NCI-H2227 (cell line): ENCODE results near the gene FGF5.
A peak's percentile ranks its signal among the peaks of the same experiment; 100 is the strongest.
"Not testable (repeated sequence)": the region's sequence is repeated elsewhere in the genome, so short reads cannot be mapped to it uniquely, and the experiment has no call there.

Experiments used
- DNase-seq: peaks from one replicate; lab custom pipeline; 2025; ENCODE audit not compliant: unreplicated experiment; lab: John Stamatoyannopoulos, UW

FGF5 gene, protein sequence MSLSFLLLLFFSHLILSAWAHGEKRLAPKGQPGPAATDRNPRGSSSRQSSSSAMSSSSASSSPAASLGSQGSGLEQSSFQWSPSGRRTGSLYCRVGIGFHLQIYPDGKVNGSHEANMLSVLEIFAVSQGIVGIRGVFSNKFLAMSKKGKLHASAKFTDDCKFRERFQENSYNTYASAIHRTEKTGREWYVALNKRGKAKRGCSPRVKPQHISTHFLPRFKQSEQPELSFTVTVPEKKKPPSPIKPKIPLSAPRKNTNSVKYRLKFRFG

DNA sequence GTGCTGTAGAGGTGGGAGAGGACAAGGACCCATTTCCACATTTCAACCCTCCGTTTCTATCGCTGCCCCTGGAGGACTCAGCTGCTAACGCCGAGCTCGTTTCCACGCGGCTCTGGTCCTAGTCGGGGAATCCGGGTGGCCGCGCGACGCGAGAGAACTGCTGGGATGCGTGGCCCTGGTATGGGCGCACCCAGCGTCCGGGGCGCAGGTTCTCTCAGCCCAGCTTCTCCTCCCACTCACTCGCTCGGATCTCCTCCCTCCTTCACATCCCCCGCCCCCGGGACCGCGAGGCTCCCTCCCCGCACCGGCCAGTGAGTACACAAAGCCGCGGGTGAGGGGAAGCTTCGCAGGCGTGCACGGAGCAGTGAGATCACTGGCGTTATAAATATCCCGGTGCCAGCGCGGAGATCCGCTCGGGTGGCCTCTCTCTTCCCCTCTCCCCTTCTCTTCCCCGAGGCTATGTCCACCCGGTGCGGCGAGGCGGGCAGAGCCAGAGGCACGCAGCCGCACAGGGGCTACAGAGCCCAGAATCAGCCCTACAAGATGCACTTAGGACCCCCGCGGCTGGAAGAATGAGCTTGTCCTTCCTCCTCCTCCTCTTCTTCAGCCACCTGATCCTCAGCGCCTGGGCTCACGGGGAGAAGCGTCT lies at the start of gene FGF5:
FGF5 (plus strand) TSS at position 412 of the 649 bp plus-strand sequence; CDS start at position 573, 161 bp downstream.
- DNase-seq, result peak; percentile 44

DNA sequence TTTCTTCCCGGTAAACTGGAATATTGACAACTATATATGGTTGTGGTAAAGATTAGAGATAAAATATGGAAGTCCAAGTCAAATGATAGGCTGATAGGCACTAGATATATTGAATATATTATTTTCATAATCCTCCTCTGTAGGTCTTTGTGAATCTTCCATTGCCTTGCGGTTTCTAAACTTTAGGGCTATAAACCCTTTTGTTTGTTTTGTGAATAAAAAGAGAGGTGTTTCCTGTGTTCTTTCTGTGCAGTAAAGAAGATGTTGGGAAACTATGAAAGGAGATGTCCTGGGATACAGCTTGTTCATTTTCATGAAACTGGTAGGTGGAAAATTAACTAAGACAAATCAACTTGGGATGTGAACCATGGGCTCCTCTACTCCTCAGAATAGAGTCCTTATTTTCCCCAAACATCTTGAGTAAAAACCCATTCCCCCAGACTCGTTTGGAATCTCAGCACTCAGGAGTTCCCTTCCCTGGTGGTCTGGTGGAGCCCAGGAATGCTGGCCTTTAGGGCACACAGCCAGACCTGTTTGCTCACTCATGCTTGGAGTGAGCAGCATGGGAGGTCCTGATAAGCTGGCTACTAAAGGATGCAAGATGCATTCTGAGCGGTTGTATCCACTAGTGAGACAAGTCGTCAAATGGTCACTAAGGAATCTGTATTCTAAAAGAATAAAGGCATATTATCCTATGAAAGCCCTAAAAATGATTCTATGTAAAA lies 47.0 kb upstream of the FGF5 start:
- no peak for DNase-seq

DNA sequence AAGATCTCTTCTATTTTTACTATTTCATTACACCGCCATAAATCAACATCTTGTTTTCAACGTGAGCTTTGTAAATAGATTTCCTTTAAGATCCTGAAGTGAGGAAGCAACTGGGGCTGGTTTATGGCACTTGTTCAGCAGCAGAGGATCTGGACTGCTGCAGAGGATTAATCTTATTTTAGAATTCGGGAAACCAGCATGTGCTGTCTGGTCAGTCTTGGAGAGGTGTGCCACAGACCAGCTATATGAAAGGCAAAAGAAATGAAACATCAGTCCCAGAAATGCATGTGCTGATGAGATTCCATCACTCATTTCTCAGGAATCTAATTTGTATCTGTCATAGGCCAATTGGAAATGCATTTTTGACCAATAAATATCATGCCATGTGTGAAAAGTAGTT lies 45.8 kb upstream of the FGF5 start:
- no peak for DNase-seq

DNA sequence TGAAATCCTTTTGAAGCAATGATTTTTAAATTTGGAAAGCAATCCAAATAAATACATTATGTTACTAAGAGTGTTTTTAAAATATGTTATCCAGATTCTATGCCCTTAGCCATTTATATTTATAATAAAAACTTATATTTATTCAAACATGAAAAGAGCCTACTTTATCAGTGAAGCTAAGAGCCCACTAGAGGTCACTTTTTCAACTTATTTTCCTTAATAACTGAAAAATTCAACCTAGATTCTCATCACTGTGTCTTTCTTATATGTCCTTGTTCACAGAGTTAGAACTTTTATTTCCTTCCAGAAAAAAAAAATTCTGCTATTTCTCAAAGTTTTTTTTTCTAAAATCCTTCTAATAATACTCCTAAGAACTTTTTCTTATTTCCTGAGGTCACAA lies 45.3 kb upstream of the FGF5 start:
- no peak for DNase-seq

DNA sequence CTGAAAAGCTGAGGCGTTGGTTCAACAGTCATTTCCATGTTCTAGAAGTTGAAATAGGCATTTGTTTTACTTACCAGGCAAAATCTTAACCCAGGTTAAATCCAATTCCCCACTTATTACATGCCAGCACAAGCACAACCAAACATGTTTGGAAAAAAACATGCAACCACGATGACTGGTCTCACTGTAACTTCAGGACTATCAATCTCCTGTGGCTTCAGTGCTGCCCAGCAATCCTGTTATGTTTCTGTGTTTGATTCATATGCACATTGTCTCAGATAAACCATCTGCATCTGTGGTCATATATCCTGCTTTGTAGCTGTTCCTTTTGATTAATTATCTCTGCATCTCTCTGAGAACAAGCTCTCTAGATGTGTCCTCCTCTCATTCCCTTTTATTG lies 40.9 kb upstream of the FGF5 start:
- DNase-seq, result no peak

DNA sequence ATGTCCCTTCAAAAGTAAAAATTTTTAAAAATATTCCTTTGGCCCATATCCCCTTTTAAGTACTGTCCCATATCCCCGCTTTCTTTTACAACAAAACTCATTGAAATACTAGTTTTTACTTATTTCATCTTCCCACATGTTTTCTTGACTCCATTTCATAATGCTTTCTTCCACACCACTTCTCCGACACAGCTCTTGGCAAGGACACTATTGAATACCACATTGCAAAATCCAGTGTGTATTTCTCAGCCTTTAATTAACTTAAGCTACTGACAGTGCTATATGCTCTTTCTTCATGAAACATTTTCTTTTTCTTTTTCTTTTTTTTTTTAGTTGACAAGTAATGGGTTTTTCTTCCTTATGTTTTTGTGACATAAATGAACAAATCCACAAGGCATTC lies 40.4 kb upstream of the FGF5 start:
- DNase-seq, result no peak

DNA sequence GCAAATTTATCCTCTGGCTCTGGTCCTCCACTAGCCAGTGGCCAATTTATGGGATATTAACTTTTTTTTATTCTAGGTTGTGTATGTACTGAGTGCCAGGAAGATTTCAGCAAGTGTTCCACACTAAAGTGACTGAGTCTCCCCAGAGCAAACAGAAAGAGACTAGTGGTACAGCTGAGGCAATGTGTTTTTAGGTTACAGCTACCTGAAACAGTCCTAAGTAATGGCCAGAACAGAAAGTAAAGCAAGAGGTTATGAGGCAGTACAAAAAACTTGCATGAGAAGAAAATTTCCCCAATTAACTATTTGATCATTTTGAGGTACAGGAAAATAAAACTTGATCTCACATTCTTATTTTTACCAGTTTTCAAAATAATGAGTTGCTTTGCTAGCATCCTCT lies 38.0 kb upstream of the FGF5 start:
- no peak for DNase-seq

DNA sequence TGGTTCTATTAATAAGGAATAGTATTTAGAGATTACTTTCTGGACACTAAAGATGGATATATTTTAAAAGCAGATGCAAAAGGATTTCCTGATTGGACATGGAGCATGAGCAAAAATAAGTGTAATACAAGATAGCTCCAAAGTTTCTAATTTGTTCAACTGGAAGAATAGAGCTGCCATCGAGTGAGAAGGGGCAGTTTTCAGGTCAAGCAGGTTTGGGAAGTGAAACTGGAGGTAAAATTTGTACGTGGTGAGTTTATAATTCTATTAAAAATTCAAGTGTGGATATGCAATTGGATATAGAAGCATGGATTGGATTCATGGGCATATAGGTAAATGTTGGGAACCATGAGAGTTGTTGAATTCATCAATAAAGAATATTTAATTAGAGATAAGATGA lies 37.3 kb upstream of the FGF5 start:
- no peak for DNase-seq

DNA sequence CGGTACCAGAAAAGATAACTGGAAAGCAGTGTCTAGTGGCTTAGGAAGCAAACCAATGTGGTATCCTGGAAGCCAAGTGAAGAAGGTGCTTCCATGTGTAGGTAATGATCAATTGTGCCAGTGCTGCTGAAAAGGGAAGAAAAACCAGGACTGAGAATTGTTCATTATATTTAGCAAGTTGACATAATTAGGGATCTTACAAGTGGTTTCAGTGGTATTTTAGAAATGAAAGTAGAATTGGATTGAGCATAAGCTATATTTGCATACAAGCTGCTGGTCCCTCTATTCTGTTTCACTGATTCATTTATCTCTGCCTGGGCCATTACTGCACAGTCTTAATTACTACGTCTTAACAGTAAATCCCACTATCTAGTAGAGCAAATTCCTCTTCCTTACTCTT lies 36.9 kb upstream of the FGF5 start:
- DNase-seq, result no peak

DNA sequence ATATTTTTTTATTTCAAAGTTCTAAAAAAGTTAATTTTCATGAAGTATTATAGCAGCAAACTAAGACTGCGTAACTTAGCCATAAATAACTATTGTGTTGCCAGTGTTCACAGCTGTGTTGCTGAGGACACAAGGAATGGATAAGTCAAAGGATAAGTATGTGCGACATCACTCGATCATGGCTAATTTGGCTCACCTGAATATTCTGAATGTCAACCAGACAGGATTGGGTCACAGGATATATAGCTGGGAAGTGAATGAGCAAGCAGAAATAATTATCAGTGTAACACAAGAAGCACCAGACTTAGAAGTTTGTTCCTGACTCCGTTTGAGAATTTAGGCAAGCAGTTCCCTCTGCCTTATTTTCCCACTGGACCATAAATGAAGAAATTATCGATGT lies 35.3 kb upstream of the FGF5 start:
- no peak for DNase-seq

DNA sequence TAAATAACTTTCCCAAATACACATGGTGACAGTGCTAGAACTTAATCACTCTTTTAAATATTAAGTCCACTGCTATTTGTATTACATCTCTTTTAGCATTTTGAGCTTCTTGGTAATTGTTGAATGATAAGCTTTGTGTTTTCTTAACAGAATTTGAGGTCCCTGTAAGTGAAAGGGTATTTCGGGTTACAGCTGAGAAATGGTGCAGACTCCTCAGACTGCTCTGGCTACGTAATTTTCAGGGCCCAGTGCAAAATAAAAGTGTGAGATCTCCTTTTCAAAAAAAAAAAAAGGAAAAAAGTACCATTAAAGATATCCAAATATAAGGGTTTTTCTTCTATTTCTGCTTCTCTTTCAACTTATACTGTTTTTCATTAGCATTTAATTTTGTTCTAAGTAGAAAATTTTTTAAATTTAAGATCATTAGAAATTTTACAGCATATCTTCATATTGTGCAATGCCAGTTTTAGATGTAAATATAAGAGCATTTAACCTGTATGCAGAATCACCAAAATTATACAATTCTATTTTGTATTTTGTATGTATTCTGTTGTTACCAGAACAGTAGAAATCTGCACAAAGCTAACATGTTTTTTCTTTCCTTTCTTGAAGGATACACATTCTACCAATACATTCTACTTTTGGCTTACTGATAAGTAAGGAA lies 33.6 kb upstream of the FGF5 start:
- DNase-seq, result no peak

DNA sequence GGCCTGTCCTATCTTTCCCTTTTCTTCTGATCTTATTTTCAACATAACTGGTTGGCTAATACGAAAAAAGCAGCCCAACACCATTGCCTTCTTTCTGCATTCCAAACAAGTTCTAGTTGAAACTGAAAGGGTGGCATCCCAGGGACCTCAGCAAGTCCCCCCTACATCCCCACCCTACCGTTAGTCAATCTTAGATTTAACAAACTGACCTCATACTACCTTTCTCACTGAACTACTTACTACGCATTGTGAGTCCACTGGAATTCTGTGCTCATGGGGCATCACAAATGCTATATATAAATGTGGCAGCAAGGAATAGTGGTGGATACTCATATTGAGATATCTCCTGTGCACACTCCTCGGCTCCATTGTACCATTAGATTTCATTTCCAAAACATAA lies 33.1 kb upstream of the FGF5 start:
- no peak for DNase-seq

DNA sequence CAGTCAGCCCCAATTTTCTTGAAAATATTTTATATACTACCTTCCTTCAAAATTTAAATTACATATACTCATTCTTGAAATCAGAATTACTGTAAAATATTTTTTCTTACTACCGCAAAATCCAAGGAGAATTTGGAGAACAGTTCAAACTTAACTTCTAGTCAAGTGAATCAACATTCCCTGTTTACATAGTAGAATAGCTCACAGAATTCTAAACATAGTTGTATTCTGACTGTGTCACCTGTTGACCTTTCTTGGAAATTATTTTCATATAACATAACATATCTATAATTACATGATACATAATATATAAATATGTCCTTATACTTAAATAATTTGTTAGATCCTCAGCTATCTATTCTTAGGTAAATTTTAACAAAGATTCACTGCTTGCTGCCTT lies 31.0 kb upstream of the FGF5 start:
- no peak for DNase-seq

DNA sequence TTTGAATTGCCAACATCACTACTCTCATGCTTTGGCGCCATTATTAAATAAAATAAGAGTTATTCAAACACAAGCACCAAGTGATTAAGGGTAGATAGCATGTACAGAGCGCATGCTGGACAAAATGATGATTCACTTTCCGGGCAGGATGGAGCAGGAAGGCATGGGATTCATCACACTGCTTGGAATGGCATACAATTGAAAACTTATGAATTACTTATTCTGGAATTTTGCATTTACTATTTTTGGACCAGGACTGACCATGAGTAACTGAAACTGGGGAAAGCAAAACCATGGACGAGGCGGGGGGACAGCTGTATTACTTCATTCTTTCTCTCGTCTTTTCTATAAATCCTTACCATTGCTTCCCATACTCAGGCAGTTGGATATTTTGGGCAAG lies 28.5 kb upstream of the FGF5 start:
- DNase-seq, result no peak

DNA sequence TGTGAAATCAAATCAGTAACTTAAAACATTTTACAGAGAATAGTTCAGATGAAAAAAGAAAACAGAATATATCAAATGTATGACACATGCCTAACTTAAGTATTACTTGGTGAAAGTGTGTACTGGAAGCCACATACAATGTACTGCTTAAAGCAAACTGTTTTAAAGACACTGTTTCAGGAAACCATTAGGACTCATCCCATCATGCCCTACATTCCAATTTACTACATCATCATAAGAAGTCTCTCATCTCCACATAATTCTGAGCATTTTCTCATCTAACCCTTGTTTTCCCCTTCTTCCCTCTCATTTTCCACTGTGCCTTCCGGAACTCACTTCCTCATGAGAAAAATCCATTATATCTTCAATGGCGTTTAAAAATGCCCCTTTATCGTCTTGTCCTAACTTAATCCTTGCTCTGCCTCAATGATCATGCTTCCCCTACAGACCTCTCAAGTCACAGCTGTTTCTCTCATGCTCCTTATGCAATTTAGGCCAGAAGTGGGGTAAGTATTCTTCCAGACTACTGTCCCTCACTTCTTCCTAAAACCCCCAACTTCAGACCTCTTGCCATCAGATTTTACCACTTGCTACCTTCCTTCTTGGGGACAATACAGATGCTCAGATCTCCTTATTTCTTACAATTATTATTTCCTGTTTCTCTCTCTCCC lies 26.8 kb upstream of the FGF5 start:
- DNase-seq, result no peak

DNA sequence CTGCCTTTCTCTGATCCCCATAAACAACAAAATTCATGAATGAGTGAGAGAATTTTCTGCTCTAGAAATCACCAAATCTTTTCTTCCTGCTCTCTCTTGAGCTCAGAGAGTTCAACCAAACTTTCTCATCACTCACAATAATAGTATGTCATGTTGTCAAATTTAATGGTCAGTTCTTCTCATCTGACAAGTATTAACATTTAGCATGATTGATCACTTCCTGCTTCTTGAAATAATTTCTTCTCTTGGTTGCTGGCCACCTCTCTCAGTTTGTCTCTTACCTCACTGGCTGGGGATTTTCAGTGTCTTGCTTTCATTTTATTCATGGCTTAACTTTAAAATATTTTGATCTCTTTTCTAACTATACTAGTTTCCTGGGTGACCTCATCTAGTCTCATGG lies 25.5 kb upstream of the FGF5 start:
- no peak for DNase-seq

DNA sequence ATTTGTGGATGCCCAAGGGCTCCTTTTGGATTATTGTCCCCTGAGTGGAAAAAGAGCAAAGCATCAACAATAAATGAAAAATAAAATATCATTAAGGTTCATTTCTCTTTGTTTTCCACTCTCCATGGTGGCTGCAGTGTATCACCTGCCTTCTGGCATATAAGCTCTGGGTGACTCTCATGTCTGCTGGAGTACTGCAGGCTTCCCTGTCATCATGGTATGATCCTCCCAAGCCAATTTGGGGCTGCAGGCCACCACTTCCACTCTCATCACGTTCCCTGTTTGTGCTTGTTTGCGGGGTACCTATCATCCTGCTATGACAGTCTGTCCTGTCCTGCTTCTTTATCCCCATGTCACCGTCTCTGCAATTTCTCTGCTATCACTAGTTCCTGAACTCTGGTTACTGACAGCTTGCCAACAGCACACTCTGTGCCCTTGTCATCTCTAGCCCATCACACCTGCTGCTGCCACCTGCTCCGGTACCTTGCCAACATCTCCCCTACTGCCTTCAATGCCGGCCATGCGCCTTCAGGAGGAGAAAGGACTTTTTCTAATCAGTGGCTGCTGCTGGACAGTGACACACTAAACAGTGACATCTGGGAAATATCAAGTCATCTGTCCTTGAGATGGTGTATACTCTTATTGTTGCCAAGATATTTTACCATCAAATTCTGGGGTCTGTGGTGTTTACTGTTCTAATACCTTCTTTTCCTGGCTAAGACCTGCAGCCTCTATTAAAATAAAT lies 23.0 kb upstream of the FGF5 start:
- no peak for DNase-seq

DNA sequence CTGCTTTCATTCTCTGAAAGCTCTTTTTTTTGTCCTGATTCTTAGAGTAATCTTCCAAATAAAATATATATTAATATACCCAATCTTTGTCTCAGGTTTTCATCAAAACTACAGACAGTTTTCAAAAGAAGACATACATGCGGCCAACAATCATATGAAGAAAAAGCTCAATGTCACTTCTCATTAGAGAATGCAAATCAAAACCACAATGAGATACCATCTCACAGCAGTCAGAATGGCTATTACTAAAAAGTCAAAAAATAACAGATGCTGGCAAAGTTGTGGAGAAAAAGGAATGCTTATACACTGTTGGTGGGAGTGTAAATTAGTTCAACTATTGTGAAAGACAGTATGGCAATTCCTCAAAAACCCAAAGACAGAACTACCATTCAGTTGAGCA lies 19.0 kb upstream of the FGF5 start:
- not testable (repeated sequence) for DNase-seq

DNA sequence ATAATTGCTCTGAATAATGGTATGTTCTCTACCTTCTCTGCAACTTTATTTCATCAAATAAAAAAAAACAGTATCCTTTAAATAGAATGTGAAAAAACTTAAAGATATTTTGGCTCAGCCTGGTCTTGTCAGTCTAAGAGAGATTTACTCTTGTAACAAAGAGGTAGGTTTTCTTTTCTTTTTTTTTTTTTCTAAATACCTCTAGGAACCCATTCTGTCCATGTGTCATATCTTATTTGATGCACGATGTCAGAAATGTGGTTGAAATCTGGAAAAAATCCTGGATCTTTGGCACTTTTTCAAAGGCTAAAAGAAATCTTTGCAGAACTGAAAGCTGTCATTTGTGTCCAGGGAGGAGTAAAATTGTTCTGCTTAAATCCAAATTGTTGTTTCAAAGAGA lies 17.3 kb upstream of the FGF5 start:
- DNase-seq, result no peak

DNA sequence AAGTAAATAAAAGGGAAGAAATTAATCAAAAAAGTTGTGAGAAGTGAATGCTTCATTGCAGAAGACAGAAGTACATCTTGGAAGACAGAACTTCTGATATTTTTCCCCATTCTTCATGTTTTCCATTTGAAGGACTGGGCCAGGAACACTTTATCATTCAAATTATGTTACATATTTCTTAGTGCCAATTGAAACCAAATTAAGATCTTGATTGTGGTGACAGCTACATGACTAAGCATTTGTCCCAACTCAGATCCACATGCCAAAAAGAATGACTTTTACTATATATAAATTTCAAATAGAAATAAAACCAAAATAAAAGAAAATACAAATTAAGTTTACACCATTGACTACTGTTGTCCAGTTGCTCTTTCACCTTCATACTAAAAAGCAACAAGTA lies 14.0 kb upstream of the FGF5 start:
- no peak for DNase-seq

DNA sequence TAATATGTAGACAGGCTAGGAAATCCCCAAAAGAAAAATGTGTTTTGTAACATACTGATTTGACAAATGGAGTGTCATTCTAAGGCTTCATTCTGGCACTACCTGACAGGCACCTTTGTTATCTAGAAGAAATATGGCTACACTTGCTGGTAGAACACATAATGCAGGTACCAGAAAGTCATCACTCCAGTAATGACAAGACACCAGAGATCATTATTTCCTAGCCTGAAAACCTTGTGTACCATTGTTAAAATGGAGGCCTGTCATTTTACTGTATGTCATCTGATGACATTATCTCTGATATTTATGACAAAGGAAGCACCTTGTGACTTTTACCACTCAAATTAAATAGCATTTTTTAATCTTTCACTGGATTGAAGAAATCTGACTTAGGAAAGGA lies 13.5 kb upstream of the FGF5 start:
- DNase-seq, result no peak
